ENCODE measurements around the gene ODAPH.
"Not testable (repeated sequence)": the region's sequence is repeated elsewhere in the genome, so short reads cannot be mapped to it uniquely, and the experiment has no call there.

The ODAPH gene, protein sequence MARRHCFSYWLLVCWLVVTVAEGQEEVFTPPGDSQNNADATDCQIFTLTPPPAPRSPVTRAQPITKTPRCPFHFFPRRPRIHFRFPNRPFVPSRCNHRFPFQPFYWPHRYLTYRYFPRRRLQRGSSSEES

DNA sequence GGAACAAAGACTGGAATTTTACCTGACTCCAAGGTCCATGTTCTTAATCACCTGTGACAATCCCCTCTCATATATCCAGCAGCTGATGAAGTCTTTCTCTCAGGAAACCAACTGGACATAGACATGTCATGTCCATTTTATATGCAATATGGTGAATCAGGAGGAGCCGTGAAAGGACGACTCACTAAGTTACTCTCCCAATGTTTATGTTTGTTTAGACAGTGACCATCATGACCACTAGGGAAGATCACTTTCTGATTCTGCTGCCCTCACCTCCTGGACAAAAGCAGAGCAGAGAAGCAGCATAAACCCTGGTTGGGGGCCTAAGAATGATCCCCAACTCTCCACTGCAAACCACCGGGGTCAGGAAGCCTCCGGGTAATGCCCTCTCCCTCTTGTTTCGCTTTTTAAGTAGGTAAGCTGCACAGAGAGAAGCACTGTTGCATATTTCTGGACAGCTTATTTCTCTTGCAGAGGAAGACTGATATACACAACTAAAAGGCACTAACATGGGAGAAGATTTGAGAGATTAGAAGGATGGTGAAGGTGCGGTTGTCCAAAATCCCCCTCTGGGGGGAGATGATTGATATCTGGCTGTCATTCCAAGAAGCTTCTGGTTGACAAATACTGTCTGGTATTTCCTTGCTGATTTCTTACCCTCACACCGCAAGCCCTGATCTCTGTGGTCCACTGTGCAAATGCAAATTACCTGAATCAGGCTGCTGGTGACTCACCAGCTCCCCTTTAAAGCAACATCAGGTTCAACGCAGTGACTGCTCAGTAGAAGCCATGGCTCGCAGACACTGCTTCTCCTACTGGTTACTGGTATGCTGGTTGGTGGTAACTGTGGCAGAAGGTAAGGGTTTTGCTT is at the start of gene ODAPH:
ODAPH (plus strand) TSS at position 773 of the 871 bp plus-strand sequence; CDS start at position 790, 17 bp downstream.
- peak; percentile 12 for DNase-seq (ENCODE audit: low read depth)

DNA sequence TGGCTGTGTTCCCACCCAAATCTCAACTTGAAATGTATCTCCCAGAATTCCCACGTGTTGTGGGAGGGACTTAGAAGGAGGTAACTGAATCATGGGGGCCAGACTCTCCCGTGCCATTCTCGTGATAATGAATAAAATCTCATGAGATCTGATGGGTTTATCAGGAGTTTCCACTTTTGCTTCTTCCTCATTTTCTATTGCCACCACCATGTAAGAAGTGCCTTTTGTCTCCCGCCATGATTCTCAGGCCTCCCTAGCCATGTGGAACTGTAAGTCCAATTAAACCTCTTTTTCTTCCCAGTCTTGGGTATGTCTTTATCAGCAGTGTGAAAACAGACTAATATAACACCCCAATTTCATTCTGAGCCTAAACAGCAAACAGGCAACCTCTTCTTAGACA is 46.3 kb upstream of the ODAPH start:
- not testable (repeated sequence) for DNase-seq (ENCODE audit: low read depth)

DNA sequence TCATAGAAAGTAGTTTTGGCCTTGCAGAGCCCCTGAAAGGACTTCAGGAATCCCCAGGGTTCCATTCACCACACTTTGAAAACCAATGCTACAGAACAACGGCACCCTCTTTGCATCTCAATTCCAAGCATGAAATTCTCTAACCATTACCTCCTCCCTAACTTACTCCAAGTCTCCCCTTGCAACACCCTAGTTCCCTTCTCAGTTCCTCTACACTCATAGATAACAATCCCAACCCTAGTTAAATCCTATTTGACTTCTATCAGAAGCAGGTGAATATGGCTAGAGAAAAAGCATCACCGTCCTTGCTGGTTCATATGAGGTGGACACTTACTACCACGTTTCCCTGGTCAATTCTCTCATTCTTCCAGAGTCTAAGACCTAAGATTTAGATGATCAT is 44.0 kb upstream of the ODAPH start:
- DNase-seq (ENCODE audit: low read depth): no peak

DNA sequence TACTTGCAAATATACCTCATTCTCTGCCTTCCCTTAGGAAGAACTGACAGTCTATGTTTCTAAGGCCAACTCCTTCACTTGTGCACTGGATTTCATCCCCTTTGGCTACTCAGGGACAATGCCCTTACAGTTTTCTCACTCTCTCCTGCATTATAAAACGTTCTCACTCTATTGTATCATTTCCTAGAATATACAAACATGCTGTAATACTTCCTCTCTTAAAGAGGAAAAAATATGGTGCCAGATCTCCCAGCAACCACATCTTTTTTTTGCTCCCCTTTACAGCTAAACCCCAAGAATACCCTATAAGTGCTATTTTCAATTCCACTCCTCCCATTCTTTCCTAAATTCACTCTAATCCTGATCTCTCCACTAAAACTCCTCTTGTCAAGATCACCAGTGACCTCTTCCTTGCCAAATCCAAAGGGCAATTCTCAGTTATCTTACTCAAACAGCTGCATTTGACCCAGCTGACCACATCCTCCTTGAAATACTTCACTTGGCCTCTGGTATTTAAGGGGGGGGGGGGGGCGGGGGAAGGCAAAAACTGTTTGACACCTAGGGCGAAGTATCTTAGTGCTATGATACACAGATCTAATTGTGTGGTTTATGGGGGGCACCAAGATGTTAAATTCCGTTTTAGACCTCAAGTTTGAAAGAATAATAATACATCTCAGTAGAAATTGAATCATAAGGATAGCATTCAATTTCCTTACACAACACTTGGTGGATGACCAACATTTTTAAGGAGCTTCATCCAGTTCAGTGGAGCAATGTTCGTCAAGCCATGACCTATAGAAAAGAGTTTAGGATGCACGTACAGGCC is 43.3 kb upstream of the ODAPH start:
- DNase-seq (ENCODE audit: low read depth): no peak

DNA sequence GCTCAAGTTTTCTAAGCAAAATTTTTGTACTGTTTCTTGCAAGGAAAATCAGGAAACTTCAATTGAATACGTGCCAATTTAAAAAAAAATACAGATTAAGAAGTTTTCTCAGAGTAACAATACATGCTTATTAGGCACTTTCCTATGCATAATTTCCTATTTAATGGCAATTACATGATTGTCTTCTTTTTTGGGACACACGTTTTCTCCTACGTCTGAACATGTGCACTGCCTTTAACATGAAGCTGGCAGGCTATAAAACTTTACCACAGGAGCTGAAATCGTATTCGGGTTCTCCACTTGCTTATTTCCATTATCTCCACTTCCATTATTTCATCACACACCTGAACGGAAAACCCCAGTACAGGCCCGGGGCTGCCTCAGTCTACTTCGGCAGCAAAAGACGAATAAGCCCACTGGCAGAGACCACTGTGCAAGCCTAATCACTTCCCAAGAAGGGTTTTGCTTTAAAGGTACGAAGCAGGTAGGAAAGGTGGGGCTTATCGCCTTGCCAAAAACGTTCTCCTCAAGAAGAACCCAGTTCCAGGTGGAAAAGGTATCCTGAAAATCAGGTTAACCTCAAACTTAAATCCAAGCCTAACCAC is 42.2 kb upstream of the ODAPH start:
- DNase-seq (ENCODE audit: low read depth): no peak

DNA sequence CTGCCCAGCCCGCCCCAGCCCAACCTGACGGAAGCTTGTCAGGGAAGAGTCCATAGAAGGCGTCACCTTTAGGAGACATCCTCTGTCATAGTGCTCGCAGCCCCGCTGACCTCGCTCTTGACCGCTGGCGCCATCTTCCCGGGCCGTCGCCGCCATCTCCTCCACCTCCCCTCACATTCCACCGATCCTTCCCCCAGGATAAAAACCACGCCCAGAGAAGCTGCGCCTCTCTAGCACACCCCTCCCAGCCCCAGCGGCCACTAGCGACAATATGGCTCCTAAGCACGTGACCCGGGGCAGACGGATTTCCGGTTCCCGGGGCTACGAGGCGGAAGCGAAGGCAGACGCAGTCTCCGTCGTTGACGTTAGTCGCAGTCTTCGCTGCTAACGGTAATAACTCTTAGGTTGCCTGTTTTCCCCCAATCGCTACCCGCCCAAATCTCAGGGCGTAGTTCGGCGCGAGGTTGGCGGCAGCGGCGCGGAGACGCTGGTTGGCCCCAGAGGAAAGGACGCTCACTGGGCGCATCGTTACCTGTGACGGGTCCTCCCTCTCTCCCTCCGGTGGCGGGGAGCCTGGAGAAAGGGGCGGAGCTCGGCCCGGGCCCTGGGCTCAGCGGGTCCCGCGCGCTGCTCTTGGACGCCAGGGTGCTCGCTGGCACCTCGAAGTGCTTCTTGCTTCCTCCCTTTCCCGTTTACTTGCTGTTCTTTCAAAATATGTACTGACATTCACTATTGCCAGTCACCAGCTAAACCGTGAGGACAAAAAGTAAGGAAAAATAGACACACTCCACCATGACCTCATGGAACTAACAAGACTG is 41.5 kb upstream of the ODAPH start, which contains the start of the genes RCHY1 and THAP6:
RCHY1 (minus strand) TSS at position 273 of the 818 bp plus-strand sequence; CDS start at position 156, 117 bp downstream.
THAP6 (plus strand) TSS at position 343 of the 818 bp plus-strand sequence. CDS start 980 bp downstream, outside the sequence.
- DNase-seq (ENCODE audit: low read depth): peak; percentile 88

DNA sequence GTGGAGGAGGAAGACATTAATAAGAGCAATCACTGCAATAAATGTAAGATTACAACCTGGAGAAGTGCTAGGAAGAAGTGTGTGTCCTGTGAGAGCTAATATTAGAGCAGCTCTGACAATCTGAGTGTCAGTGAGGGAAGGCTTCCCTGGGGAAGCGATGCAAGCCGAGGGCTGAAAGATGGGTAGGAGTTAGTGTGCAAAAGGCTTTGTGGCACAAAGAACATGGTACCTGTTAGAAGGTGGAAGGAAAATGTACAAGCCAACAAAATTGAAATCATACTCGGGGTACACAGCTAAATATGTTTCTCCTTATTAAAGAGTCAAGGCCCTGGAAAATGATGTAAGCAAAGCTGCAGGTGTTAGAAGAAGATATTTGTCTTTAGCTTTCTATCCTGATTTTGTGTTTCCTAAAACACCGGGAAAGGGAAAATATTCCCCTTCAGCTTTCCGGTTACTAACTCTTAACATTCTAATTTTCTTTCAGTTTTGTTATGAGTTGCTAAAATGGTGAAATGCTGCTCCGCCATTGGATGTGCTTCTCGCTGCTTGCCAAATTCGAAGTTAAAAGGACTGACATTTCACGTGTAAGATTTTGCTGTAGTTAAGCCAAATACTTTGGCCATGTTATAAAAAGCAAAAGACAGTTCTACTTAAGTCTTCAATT is 40.8 kb upstream of the ODAPH start:
- no peak for DNase-seq (ENCODE audit: low read depth)

DNA sequence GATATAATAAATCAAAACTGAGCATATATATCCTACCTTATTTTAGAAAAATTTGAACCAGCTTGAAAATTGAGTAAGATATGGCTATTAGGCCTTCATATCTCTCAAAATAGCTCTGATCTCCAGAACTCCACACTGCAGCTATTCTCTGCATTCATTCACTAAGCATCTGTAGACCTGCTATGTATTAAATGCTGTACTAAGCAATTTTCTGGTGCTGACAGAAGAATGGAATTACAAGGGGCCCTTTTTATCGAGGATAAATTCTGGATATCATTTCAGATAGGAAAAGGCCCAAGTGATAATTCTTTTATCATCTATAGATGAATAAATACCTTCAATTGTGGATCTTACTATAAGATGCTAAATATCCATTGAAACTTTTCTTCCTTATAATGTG is 39.7 kb upstream of the ODAPH start:
- DNase-seq (ENCODE audit: low read depth): no peak

DNA sequence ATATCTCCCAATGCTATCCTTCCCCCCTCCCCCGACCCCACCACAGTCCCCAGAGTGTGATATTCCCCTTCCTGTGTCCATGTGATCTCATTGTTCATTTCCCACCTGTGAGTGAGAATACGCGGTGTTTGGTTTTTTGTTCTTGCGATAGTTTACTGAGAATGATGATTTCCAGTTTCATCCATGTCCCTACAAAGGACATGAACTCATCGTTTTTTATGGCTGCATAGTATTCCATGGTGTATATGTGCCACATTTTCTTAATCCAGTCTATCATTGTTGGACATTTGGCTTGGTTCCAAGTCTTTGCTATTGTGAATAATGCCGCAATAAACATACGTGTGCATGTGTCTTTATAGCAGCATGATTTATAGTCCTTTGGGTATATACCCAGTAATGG is 36.4 kb upstream of the ODAPH start:
- not testable (repeated sequence) for DNase-seq (ENCODE audit: low read depth)

DNA sequence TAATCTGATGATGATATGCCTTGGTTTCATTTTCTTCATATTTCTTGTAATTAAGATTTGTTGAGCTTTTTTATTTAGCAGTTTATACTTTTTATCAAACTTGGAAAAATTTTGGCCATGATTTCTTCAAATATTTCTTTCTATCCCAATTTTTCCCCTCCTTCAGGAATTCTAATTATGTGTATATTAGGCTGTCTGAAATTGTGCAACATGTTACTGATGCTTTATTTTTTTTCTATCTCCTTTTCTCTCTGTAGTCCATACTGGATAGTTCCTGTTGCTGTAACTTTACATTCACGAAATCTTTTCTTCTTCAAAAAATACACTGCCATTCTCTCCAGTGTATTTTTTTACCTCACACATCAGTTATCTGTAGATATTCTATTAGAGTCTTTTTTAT is 30.8 kb upstream of the ODAPH start:
- DNase-seq (ENCODE audit: low read depth): no peak

DNA sequence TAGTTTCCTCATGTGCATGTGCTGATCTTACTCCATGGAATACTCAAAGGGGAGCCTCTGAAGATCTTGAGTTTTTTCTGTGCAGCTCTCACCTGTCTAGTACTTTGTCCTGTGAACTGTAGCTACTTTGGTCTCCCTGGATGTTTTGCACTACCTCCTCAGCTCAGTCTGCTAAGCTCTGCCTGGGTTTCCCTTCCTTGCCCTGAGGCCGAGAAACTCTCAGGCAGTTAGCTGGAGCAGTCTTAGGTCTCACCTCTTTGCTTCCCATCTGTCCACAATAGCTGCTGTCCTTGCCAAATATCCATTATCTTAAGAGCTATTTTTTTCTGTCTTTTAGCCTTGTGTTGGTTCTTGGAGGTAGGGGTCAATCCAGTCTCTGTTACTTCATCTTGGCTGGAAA is 30.0 kb upstream of the ODAPH start:
- DNase-seq (ENCODE audit: low read depth): no peak

DNA sequence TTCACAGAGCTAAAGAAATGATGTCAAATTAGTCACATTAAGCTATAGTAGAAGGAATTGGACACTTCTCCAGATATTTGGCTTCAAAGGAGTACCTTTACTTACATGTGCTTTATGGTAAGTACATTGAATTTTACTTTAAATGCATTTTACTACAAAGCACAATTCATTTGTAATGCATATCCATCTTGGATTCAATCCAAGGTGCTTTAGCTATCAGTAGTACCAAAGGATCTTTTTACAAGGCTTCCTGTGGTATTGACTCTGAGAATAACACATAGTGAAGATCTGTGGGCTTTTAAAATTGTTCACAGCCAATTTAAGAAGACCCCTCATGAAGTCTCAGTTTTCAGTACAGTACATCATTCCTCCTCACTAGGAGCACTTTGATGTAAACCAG is 28.4 kb upstream of the ODAPH start:
- DNase-seq (ENCODE audit: low read depth): no peak

DNA sequence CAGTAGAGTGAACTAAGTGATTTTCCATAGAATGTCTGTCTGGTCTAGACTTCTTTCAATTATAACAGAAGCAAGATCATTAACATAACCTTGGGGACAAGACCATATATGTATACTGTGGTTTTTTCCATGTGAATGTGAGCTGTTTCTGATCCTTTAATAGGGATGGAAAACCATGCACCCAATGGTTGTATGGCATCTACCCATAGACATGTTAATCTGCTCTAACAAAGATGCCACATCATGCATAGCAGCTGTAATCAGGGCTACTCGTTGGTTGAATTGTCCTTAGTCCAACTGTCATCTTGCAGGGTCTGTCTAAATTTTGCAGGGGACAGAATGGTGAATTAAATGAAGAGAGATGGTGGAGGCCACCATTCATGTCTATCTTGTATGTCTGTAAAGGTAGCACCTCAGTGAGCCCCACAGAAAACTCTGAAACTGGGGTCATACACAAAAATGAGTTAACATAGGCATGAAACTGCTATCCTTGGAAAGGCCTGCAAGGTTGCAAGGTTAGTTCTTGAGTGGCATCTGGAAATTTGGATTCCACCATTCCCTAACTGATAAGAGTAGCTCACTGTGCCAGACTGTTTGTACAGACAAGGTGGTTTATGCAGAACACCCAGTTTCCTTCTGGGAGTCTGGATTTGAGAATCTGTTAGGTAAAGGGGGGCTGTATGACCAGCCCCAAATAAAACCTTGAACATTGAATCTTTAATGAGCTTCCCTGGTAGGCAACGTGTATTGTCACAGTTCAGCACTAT is 25.1 kb upstream of the ODAPH start:
- DNase-seq (ENCODE audit: low read depth): no peak

DNA sequence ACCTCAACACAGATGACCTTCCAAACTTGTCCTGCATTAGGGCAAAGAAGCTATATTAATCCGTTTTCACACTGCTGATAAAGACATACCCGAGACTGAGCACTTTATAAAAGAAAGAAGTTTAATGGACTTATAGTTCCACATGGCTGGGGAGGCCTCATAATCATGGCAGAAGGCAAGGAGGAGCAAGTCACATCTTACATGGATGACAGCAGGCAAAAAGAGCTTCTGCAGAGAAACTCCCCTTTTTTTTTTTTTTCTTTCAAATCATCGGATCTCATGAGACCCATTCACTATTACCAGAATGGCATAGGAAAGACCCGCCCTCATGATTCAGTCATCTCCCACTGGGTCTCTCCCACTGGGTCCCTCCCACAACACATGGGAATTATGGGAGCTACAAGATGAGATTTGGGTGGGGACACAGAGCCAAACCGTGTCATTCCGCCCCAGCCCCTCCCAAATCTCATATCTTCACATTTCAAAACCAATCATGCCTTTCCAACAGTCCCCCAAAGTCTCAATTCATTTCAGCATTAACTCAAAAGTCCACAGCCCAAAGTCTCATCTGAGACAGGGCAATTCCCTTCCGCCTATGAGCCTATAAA is 24.2 kb upstream of the ODAPH start:
- not testable (repeated sequence) for DNase-seq (ENCODE audit: low read depth)

DNA sequence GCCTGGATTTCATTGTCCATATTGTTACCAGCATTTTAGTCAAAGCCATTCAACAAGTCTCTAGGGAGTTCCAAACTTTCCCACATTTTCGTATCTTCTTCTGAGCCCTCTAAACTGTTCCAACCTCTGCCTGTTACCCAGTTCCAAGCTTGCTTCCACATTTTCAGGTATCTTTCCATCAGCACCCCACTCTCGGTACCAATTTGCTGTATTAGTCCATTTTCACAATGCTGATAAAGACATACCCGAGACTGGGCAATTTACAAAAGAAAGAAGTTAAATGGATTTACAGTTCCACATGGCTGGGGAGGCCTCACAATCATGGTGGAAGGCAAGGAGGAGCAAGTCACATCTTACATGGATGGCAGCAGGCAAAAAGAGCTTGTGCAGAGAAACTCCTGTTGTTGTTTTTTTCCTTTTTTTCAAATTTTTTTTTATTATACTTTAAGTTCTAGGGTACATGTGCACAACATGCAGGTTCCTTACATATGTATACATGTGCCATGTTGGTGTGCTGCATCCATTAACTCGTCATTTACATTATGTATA is 22.5 kb upstream of the ODAPH start:
- not testable (repeated sequence) for DNase-seq (ENCODE audit: low read depth)

DNA sequence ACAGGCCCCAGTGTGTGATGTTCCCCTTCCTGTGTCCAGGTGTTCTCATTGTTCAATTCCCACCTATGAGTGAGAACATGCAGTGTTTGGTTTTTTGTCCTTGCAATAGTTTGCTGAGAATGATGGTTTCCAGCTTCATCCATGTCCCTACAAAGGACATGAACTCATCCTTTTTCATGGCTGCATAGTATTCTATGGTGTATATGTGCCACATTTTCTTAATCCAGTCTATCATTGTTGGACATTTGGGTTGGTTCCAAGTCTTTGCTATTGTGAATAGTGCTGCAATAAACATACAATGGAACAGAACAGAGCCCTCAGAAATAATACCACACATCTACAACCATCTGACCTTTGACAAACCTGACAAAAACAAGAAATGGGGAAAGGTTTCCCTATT is 21.9 kb upstream of the ODAPH start:
- not testable (repeated sequence) for DNase-seq (ENCODE audit: low read depth)

DNA sequence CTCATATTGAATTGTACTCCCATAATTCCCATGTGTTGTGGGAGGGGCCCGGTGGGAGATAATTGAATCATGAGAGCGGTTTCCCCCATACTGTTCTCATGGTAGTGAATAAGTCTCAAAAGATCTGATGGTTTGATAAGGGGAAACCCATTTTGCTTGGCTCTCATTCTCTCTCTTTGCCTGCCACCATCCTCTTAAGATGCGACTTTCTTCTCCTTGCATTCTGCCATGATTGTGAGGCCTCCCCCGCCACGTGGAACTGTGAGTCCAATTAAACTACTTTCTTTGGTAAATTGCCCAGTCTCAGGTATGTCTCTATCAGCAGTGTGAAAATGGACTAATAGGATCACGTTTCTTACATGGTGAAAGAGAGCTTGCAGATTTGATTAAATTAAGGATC is 18.6 kb upstream of the ODAPH start:
- DNase-seq (ENCODE audit: low read depth): not testable (repeated sequence)

DNA sequence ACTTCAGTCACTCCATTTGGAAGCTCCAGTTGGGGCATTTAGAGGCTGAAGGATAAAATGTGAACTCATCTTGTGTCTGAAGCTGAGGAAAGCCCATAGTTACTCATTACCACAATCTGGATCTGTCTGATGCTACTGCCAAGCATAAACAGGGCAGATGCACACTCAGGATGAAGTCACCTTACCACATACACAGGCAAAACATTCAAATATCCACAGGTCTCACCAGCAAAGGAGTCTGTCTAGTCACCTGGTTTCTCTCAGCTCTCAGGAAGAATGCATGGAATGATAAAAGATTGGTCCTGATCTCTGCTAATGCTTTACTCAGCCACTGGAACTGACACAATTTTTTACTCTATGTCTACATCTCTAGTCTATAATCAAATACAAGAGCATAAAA is 13.0 kb upstream of the ODAPH start:
- DNase-seq (ENCODE audit: low read depth): no peak

DNA sequence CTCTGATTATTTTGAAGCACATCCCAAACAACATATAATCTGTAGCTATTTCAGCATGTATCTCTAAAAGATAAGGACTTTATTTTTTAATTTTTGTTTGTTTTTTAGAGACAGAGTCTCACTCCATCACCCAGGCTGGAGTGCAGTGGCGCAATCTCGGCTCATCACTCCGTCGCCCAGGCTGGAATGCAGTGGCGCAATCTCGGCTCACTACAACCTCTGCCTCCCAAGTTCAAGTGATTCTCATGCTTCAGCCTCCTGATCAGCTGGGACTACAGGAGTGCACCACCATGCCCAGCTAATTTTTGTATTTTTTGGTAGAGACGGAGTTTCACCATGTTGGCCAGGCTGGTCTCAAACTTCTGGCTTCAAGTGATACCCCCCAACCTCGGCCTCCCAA is 11.6 kb upstream of the ODAPH start:
- DNase-seq (ENCODE audit: low read depth): not testable (repeated sequence)

Data from activated T-cell treated with anti-CD3 and anti-CD28 coated beads for 48 hours (primary cell).